Measurements from ENCODE around the gene TEX55. TPM values are rescaled to one million over a fixed set of nuclear protein-coding genes. Genes with fewer than 3 reads are reported as not detected.

TEX55 gene
- total and polyA plus RNA-seq, 2 of the 4 experiments (the other 2 are of a cell fraction): not detected

- H4K20me1 ChIP-seq (ENCODE audit: insufficient read depth, low read length): no peaks in the 10 kb centered on the region
- DNase-seq: no peak
- no peak overlapping the region for H3K14ac ChIP-seq (replicated peaks; ENCODE audit: low read depth, low read length)
- ChIA-PET CTCF (interaction anchor here (1.0 kb wide), 1 partner anchor 81 kb away, joined by 4 read pairs; the partner anchor contains the start of gene B4GALT4), POLR2A (ENCODE audit: unreplicated experiment) (no interaction called here)
- no peak overlapping the region for H2BK15ac ChIP-seq (ENCODE audit: low read depth, low read length)
- H3K56ac ChIP-seq (ENCODE audit: extremely low read depth, insufficient read depth, low read length): no peak overlapping the region
- BruUV-seq (replicated peaks): no TSS peak
- H4K5ac ChIP-seq (ENCODE audit: low read depth, low read length): peak overlapping the region; percentile 90; the same call in 1 of the 2 replicates
- peaks cover 6% of the 10 kb centered on the region for H3K4me1 ChIP-seq (ENCODE audit: control insufficient read depth, insufficient read depth, low read length)
- no peaks in the 10 kb centered on the region for H3K79me1 ChIP-seq (ENCODE audit: low read depth in 1 of 2, low read length in 2 of 2)
- H3K4me3 ChIP-seq (ENCODE audit: insufficient read depth, low read depth, low read length): no peak overlapping the region
- dilution Hi-C loops (cut with HindIII; ENCODE audit: low sequenced_read_pairs, unreplicated experiment) (no loop called here), intact Hi-C loops (cut with micrococcal nuclease) (no loop called here), in situ Hi-C loops (cut with MboI; ENCODE audit: low sequenced_read_pairs) (no loop called here)
- no peak overlapping the region for H3K4me2 ChIP-seq (ENCODE audit: low read depth, low read length)
- H2AK5ac ChIP-seq (ENCODE audit: low read depth, low read length): 0 out of 2 replicates have a peak overlapping the region, but pooled peaks have one; percentile 13
- no peak overlapping the region for H2BK120ac ChIP-seq (ENCODE audit: low read depth, low read length)
- H3K27ac ChIP-seq (ENCODE audit: insufficient read depth, low read length): no peak overlapping the region
- H3K36me3 ChIP-seq (ENCODE audit: control insufficient read depth, insufficient read depth, low read length): no peaks in the 10 kb centered on the region
- peak overlapping the region; percentile 18 for H2BK5ac ChIP-seq (ENCODE audit: low read depth, low read length, poor library complexity, severe bottlenecking)
- no peak overlapping the region for H3K23ac ChIP-seq (ENCODE audit: low read depth, low read length)
- H4K8ac ChIP-seq (ENCODE audit: low read depth in 2 of 2, low read length in 2 of 2): 0 out of 4 replicates have a peak overlapping the region, but pooled peaks of 1 of the 2 experiments have one; percentile 18
- H4K91ac ChIP-seq (ENCODE audit: insufficient read depth, low read depth, low read length): no peak overlapping the region; the same call in 1 of the 2 replicates
- no peak for TF ChIP-seq RCOR1 (IDR thresholded peaks at IDR 0.05; ENCODE audit: insufficient replicate concordance, low read length)
- TF ChIP-seq POLR2A (IDR thresholded peaks at IDR 0.05; ENCODE audit: low read depth, low read length): no peak
- no peak for TF ChIP-seq RAD21 (IDR thresholded peaks at IDR 0.05; ENCODE audit: low read length)
- TF ChIP-seq NFE2L2 (IDR thresholded peaks at IDR 0.05; ENCODE audit: low read depth, low read length): no peak
- TF ChIP-seq CEBPB (IDR thresholded peaks at IDR 0.05; ENCODE audit: low read depth, low read length): no peak
- TF ChIP-seq SMC3 (IDR thresholded peaks at IDR 0.05; ENCODE audit: low read depth, low read length): no peak
- TF ChIP-seq CTCF (conservative IDR thresholded peaks at IDR 0.05; ENCODE audit: low read depth, low read length): no peak
- TF ChIP-seq BHLHE40 (IDR thresholded peaks at IDR 0.05; ENCODE audit: low read depth, low read length): no peak
- no peak for TF ChIP-seq ELK1 (IDR thresholded peaks at IDR 0.05; ENCODE audit: borderline replicate concordance, low read depth, low read length)
- H2AK9ac ChIP-seq (replicated peaks; ENCODE audit: low read depth, low read length, poor library complexity): no peak overlapping the region
- peak overlapping the region; percentile 85; the same call in 1 of the 2 replicates for H3K18ac ChIP-seq (ENCODE audit: low read depth, low read length)
- no peak for ATAC-seq (ENCODE audit: low read depth)
- H3K4ac ChIP-seq (ENCODE audit: low read depth, low read length): no peak overlapping the region
- H3K9me1 ChIP-seq (ENCODE audit: insufficient read depth, low read length): no peaks in the 10 kb centered on the region
- no peak overlapping the region for H2AFZ ChIP-seq (replicated peaks; ENCODE audit: low read length, poor library complexity)
- no peaks in the 10 kb centered on the region for H3K27me3 ChIP-seq (ENCODE audit: control insufficient read depth, insufficient read depth, low read length)
- peaks cover 4% of the 10 kb centered on the region for H3K9me3 ChIP-seq (ENCODE audit: control insufficient read depth, insufficient read depth, low read length)
- no peak overlapping the region for H3K9ac ChIP-seq (ENCODE audit: low read depth, low read length)
- WGBS, 2 experiments (ENCODE audit: extremely low coverage in 2 of 2, insufficient read length in 1 of 2): no CpG with 5 or more reads among the region's 1 CpG
- H2BK20ac ChIP-seq (ENCODE audit: low read depth, low read length): no peak overlapping the region
These were observed 14.8 kb downstream of the TEX55 start for GRCh38 chr3:119160815-119161214.

Data from IMR-90 (cell line).